KBM-7 (cell line): ENCODE results near the gene VTI1A.
A peak's percentile ranks its signal among the peaks of the same experiment; 100 is the strongest.
"Not testable (repeated sequence)": the region's sequence is repeated elsewhere in the genome, so short reads cannot be mapped to it uniquely, and the experiment has no call there.

Experiments
- DNase-seq: peaks from one replicate; pipeline ENCODE4 v3.0.0-alpha.2; 2015
- in situ Hi-C: fragments of 300-500 bp; cut with MboI; formaldehyde crosslinking; loops from 2 replicates; pipeline ENCODE4 v1.14.3; 2020; ENCODE audit warnings: low sequenced_read_pairs, low pct_unique_long_range_greater_than_20kb, mixed read lengths

VTI1A gene

GRCh38 chr10:112532956-112533355 lies 85.9 kb downstream of the VTI1A start:
- in situ Hi-C loops = no loop called here
- no peak for DNase-seq

- in situ Hi-C loops = no loop called here
- DNase-seq = no peak
These were observed 86.9 kb downstream of the VTI1A start for GRCh38 chr10:112533916-112534315.

GRCh38 chr10:112535531-112535951 lies 88.5 kb downstream of the VTI1A start:
- in situ Hi-C loops = no loop called here
- DNase-seq = no peak

- in situ Hi-C loops = no loop called here
- DNase-seq = no peak
These were observed 89.6 kb downstream of the VTI1A start for GRCh38 chr10:112536663-112537062.

- in situ Hi-C loops = no loop called here
- no peak for DNase-seq
These were observed 91.2 kb downstream of the VTI1A start for GRCh38 chr10:112538168-112538567.

GRCh38 chr10:112539340-112539739 lies 92.3 kb downstream of the VTI1A start:
- DNase-seq = no peak
- in situ Hi-C loops = no loop called here

GRCh38 chr10:112542823-112543222 lies 95.8 kb downstream of the VTI1A start:
- in situ Hi-C loops, DNase-seq: not testable (repeated sequence)

- no peak for DNase-seq
- in situ Hi-C loops = no loop called here
These were observed 99.5 kb downstream of the VTI1A start for GRCh38 chr10:112546474-112546873.

GRCh38 chr10:112548535-112549276 lies 101.7 kb downstream of the VTI1A start:
- in situ Hi-C loops = no loop called here
- DNase-seq = no peak

GRCh38 chr10:112552593-112553110 lies 105.6 kb downstream of the VTI1A start:
- in situ Hi-C loops = no loop called here
- DNase-seq = no peak

GRCh38 chr10:112553315-112553714 lies 106.3 kb downstream of the VTI1A start:
- DNase-seq = no peak
- in situ Hi-C loops = no loop called here

GRCh38 chr10:112554263-112554662 lies 107.2 kb downstream of the VTI1A start:
- no peak for DNase-seq
- in situ Hi-C loops = no loop called here

- no peak for DNase-seq
- in situ Hi-C loops = no loop called here
These were observed 110.2 kb downstream of the VTI1A start for GRCh38 chr10:112557197-112557596.

- in situ Hi-C loops = no loop called here
- DNase-seq = no peak
These were observed 111.6 kb downstream of the VTI1A start for GRCh38 chr10:112558476-112559142.

GRCh38 chr10:112559349-112559748 lies 112.3 kb downstream of the VTI1A start:
- no peak for DNase-seq
- in situ Hi-C loops = no loop called here

- no peak for DNase-seq
- in situ Hi-C loops = no loop called here
These were observed 115.1 kb downstream of the VTI1A start for GRCh38 chr10:112562122-112562521.

- no peak for DNase-seq
- in situ Hi-C loops = no loop called here
These were observed 116.0 kb downstream of the VTI1A start for GRCh38 chr10:112562809-112563663.

- no peak for DNase-seq
- in situ Hi-C loops = no loop called here
These were observed 117.3 kb downstream of the VTI1A start for GRCh38 chr10:112564337-112564736.

- DNase-seq = peak; percentile 81
- in situ Hi-C loops = no loop called here
These were observed 118.5 kb downstream of the VTI1A start for GRCh38 chr10:112565434-112566053.
